Activated T-helper 2 cell treated with anti-CD3 and anti-CD28 coated beads, Interferon-gamma antibody, Interleukin-2, Interleukin-4, amounts not matched to agents 10 μg/mL and 5 μg/mL and 100 μg/mL, durations not matched to agents 14 hours and 24 hours and 36 hours (primary cell): ENCODE data around the gene MAPK11. TPM values are rescaled to one million over a fixed set of nuclear protein-coding genes. Genes with fewer than 3 reads are reported as not detected.

Experiments
- DNase-seq: peaks from one replicate; pipeline ENCODE4 v3.0.0; 2021; ENCODE audit warnings: low spot score
- H3K27ac Mint-ChIP-seq: one replicate; pipeline ENCODE4 v1.8.0; 2021; ENCODE audit warnings: mixed read lengths
- H3K27me3 Mint-ChIP-seq: one replicate; pipeline ENCODE4 v1.8.0; 2021; ENCODE audit warnings: low read depth, mixed read lengths
- H3K36me3 Mint-ChIP-seq: one replicate; pipeline ENCODE4 v1.8.0; 2021; ENCODE audit warnings: low read depth, mixed read lengths
- H3K4me1 Mint-ChIP-seq: one replicate; pipeline ENCODE4 v1.8.0; 2021; ENCODE audit warnings: low read depth, mixed read lengths
- H3K4me3 Mint-ChIP-seq: one replicate; pipeline ENCODE4 v1.8.0; 2021; ENCODE audit warnings: low read depth, mild to moderate bottlenecking, moderate library complexity, mixed read lengths
- H3K9me3 Mint-ChIP-seq: one replicate; pipeline ENCODE4 v1.8.0; 2021; ENCODE audit warnings: mixed read lengths
- intact Hi-C: fragments of 100-400 bp; cut with micrococcal nuclease; formaldehyde crosslinking; loops from one replicate; pipeline ENCODE4 v1.15.1; 2023
- total RNA-seq: library from RNA; stranded (reverse); gene quantifications from 2 replicates; pipeline ENCODE4 v1.2.3, GENCODE V29; 2022

The MAPK11 gene
- total RNA-seq, 1 donor from 2014 or later: 20.9 TPM

DNA sequence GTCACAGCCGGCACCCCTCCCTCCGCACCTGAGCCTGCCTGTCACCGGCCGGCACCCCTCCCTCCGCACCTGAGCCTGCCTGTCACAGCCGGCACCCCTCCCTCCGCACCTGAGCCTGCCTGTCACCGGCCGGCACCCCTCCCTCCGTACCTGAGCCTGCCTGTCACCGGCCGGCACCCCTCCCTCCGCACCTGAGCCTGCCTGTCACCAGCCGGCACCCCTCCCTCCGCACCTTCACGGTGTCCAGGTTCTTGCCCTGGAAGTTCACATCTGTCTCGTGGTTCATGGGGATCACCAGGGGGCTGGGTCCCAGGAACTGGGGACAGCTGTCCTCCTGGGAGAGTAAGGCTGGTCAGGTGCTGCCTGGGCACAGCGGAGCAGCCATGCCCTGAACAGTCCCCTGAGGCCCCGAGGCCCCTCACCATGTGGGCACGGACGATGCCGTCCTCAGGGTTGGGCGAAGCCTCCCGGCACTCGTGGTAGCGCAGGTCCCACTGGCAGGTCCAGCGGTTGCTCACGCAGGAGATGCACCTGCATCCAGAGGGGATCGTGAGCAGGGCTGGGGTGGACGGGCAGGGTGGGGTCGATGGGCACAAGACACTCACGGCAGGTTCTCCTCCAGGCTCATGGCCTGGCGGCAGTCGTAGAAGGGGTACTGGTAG, 15.5 kb upstream of the MAPK11 start:
- H3K36me3 Mint-ChIP-seq: no peaks in the 10 kb centered on the region
- H3K27me3 Mint-ChIP-seq: no peaks in the 10 kb centered on the region
- intact Hi-C loops: no loop called here
- DNase-seq: no peak
- H3K4me1 Mint-ChIP-seq: no peaks in the 10 kb centered on the region
- no peak overlapping the region for H3K27ac Mint-ChIP-seq
- H3K4me3 Mint-ChIP-seq: no peak overlapping the region
- no peaks in the 10 kb centered on the region for H3K9me3 Mint-ChIP-seq

DNA sequence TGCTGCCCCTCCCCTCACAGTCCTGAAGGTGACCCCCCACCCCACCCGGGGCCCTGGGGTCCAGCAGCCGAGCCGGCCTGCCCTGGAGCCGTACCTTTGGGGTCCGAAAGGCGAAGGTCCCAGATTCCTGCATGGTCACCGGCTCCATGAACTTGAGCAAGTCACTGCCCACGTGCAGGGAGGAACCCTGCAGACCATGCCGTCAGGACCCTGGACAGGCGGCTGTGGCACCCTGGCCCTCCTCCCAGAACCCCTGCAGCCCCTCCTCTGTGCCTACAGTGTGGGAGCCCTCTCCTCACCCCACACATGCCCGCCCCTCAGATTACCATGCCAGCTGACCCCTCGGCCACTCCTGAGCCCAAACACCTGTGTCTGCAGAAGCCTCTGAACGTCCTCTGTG, 14.3 kb upstream of the MAPK11 start:
- Mint-ChIP-seq H3K9me3 (no peaks in the 10 kb centered on the region), H3K36me3 (no peaks in the 10 kb centered on the region), H3K27ac (no peak overlapping the region), H3K4me1 (no peaks in the 10 kb centered on the region), H3K27me3 (no peaks in the 10 kb centered on the region), H3K4me3 (no peak overlapping the region)
- intact Hi-C loops: no loop called here
- no peak for DNase-seq

DNA sequence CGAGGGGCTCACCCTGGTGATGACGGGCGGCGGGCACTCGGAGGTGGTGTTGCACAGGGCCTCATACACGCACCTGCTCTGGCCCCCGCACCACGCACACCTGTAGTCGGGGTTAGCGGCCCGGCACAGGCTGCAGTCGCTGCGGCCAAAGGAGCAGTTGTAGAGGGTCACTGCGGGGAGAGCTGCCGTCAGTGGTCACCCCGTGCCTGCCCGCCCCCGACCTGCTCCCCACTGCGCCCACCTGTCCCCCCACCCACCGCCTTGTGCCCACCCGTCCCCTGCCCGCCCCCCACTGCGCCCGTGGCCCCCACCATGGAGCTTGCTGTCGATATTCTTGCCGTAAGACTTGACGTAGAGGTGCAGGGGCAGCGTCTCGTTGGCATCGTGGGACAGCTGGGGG, 13.6 kb upstream of the MAPK11 start:
- no peak for DNase-seq
- H3K9me3 Mint-ChIP-seq: no peaks in the 10 kb centered on the region
- H3K27ac Mint-ChIP-seq: no peak overlapping the region
- intact Hi-C loops: no loop called here
- no peaks in the 10 kb centered on the region for H3K4me1 Mint-ChIP-seq
- H3K4me3 Mint-ChIP-seq: no peak overlapping the region
- no peaks in the 10 kb centered on the region for H3K27me3 Mint-ChIP-seq
- H3K36me3 Mint-ChIP-seq: no peaks in the 10 kb centered on the region

DNA sequence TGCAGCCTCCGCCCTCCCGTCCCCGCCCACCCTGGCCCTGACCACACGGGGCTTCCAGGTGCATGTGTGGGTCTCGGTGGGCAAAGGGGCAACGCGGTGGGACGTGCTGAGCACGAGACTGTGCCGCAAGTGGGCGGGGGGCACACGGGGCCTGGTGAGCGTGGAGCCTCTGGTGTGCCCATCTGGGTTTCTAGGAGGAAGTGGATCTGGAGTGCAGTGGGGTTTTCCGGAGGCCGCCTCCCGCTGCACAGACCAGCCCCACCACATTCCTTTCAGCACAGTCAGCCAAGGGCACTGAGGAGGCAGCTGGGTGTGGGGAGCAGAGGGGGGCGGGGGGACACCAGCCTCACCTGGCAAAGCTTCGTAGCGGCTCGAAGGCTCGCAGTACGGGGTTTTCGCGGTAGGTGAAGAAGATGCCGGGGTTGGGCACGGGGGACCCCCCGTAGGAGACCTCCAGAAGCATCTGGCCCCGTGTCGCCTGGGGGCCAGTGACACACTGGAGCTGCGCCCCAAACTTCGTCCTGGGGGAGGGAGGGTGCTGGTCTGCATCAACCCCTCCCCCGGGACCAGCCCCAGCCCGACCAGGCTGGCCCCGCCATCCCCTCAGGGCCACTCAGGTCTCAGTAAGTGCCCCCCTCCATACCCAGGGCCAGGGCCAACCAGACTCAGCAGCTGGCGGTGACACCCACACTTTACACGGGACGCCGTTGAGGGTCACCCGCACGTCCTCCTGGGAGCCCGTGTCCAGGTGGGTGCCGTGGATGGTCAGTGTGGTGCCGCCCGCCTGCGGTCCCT, 12.4 kb upstream of the MAPK11 start:
- no peak for DNase-seq
- H3K27me3 Mint-ChIP-seq: no peaks in the 10 kb centered on the region
- intact Hi-C loops: no loop called here
- no peaks in the 10 kb centered on the region for H3K9me3 Mint-ChIP-seq
- no peak overlapping the region for H3K4me3 Mint-ChIP-seq
- no peaks in the 10 kb centered on the region for H3K36me3 Mint-ChIP-seq
- no peaks in the 10 kb centered on the region for H3K4me1 Mint-ChIP-seq
- no peak overlapping the region for H3K27ac Mint-ChIP-seq

DNA sequence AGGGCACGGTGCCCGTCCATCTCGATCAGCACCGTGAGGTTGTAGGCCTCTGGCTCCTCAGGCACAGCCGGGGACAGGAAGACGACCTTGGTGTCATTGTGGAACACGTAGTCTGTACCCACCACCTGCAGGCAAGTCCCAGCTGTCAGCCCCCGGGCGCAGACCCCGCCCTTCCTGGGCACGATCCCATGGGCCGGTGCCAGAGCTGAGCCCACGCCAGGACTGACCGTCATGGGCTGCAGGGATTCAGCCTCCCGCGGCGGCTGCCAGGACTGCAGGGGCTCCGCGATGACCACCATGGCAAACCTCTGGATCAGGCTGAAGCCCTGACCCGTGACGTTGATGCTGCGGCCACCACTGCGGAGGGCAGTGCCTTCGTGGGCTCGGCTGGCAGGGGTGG, 11.8 kb upstream of the MAPK11 start:
- no peaks in the 10 kb centered on the region for H3K36me3 Mint-ChIP-seq
- no peaks in the 10 kb centered on the region for H3K27me3 Mint-ChIP-seq
- no peak overlapping the region for H3K27ac Mint-ChIP-seq
- no peaks in the 10 kb centered on the region for H3K9me3 Mint-ChIP-seq
- no peak overlapping the region for H3K4me3 Mint-ChIP-seq
- H3K4me1 Mint-ChIP-seq: no peaks in the 10 kb centered on the region
- intact Hi-C loops: no loop called here
- no peak for DNase-seq

DNA sequence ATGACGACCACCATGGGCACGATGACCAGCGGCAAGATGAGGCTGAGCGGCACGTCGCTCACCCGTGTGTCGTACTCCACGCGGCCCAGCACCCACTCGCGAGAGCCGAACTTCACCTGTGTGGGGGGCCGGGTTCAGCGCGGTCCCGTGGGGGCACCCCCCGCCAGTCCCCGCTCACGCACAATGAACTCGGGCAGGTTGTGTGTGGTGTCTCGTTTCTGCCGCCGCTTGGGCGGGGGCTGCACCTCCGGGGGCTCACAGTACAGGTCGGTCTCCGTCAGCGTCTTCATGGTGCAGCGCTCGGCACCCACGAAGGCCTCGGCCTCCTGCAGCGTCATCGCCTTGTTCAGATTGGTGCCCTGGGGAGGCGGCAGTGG, 11.2 kb upstream of the MAPK11 start:
- H3K27ac Mint-ChIP-seq: no peak overlapping the region
- no peak overlapping the region for H3K4me3 Mint-ChIP-seq
- no peaks in the 10 kb centered on the region for H3K9me3 Mint-ChIP-seq
- intact Hi-C loops: no loop called here
- no peak for DNase-seq
- no peaks in the 10 kb centered on the region for H3K4me1 Mint-ChIP-seq
- H3K36me3 Mint-ChIP-seq: no peaks in the 10 kb centered on the region
- no peaks in the 10 kb centered on the region for H3K27me3 Mint-ChIP-seq

DNA sequence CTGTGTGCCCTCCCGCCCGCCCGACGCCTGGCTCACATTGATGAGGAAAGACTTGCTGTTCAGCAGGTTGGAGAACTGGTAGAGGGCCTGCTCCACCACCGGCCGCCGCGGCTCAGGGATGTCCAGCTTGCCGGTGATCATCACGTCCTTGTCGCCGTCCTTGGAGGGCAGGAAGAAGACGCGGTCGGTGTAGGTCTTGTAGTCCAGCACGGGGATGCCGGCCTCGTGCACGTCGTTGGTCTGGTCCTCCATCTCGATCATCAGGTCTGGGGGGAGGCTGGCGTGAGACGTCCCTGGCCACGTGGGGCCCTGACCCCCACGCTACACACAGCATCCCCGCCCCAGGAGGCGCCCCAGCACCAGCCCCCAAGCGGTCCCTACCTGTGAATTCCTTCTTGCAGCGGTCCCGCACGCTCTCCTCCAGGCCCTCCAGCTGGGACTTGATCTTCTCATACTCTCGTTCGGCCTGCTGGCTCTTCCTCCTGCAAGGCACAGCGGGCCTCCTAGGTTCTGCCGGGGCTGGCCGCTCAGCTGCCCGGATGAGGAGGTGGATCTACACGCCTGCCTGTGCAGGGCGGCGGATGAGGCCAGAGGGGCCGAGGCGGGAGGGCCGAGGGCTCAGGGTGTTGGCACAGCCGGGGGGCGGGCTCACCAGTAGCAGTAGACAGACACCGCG, 10.7 kb upstream of the MAPK11 start:
- no peaks in the 10 kb centered on the region for H3K27me3 Mint-ChIP-seq
- no peaks in the 10 kb centered on the region for H3K9me3 Mint-ChIP-seq
- DNase-seq: no peak
- no peak overlapping the region for H3K27ac Mint-ChIP-seq
- no peaks in the 10 kb centered on the region for H3K36me3 Mint-ChIP-seq
- intact Hi-C loops: no loop called here
- no peaks in the 10 kb centered on the region for H3K4me1 Mint-ChIP-seq
- H3K4me3 Mint-ChIP-seq: no peak overlapping the region

DNA sequence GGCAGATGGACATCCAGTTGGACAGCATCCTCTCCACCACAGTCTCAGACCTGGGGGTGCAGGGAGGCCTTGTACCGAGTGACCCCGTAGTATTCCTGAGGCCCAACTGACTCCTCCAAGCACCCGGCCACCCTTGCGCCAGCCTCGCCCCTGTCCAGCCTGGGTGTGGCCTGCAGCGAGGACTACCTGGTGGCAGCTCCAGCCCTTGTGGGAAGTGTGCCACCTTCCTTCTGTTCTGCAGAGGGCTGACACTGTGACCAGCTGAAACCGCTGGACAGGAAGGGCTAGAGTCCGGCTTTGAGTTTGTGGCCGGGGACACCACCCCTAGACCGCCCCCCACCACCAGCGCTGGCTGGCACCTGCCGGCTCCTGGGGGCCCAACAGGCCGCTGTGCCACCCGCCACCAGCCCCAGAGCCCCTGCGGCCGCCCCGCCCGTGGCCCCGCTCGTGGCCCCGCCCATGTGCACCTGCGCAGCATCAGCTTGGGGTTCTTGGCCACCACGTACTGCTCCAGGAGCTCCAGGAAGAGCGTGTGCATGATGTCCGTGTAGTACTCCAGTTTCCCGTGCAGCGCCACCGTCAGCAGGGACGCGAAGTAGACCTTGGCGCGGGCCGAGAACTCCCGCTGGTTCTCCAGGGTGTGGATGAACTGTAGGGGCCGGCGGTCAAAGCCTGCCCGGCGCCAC, 10.0 kb upstream of the MAPK11 start:
- Mint-ChIP-seq H3K27me3 (no peaks in the 10 kb centered on the region), H3K36me3 (no peaks in the 10 kb centered on the region), H3K4me1 (no peaks in the 10 kb centered on the region), H3K4me3 (no peak overlapping the region), H3K9me3 (no peaks in the 10 kb centered on the region), H3K27ac (no peak overlapping the region)
- no peak for DNase-seq
- intact Hi-C loops: no loop called here

DNA sequence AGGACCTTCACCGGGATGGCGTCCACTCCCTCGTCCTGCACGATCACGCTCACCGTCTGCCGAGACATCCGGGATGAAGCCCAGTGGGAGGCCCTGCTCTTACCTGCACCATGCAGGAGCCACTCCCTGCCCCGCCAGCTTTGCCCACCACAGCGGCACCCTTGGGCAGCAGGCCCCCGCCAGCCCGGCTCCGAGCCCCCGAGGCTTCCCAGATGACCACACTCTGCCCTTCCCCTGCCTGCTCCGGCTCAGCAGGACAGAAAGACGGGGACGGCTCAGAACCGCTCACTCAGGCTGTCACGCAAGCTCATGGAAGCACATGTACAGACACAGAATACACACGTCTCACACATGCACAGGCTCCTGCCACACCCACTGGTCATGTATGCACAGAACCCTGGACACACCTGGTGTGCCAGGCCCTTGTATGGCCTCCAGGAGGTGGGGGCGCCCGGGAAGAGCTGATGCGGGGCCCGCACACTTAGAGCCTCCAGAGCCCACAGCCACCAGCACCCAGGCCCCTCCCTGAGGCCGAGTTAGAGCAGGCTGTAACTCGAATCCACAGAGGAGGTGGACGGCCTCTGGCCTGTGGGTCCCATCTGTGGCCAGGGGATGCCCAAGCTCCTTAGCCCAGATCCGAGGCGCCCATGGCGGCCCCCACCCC, 8.9 kb upstream of the MAPK11 start:
- H3K36me3 Mint-ChIP-seq: no peaks in the 10 kb centered on the region
- no peaks in the 10 kb centered on the region for H3K4me1 Mint-ChIP-seq
- intact Hi-C loops: no loop called here
- DNase-seq: no peak
- no peak overlapping the region for H3K4me3 Mint-ChIP-seq
- H3K9me3 Mint-ChIP-seq: no peaks in the 10 kb centered on the region
- H3K27ac Mint-ChIP-seq: no peak overlapping the region
- peaks cover under 1% of the 10 kb centered on the region for H3K27me3 Mint-ChIP-seq

DNA sequence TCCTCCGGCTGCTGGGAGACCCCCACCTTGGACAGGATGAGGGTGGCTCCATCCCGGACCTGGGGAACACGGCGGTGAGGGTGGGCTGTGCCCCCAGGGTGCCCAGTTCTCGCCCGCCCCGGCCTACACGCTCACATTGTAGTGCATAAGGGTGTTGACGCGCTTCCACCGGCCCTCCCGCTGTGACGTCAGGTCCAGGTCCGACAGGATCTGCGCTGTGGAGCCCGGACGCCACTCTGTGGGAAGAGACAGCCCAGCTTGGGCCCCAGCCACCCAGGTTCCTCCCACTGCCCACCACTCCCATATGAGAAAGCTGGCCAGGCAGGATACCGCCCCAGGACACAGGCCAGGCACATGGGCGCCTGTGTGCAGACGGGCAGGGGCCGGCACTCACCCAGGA, 8.3 kb upstream of the MAPK11 start:
- Mint-ChIP-seq H3K4me1 (no peaks in the 10 kb centered on the region), H3K27ac (no peak overlapping the region), H3K9me3 (no peaks in the 10 kb centered on the region), H3K27me3 (peaks cover 4% of the 10 kb centered on the region), H3K36me3 (no peaks in the 10 kb centered on the region), H3K4me3 (no peak overlapping the region)
- intact Hi-C loops: no loop called here
- no peak for DNase-seq

DNA sequence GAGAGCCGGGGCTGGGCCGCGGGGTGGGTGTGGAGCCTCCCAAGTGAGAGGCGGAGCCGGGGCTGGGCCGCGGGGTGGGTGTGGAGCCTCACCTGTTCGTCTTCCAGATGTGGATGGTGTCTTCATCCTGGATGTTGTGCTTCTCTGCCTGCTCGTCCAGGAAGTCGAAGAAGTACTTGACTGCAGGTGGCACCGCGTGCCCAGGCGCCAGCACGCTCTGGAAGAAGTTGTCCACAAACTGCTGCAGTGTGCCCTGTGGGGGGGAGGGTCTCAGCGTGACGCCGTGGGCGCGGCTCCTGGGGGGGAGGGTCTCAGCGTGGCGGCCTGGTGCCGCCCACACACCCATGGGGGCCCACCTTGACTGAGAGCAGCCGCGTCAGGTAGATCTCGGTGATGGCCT, 7.6 kb upstream of the MAPK11 start:
- Mint-ChIP-seq H3K9me3 (no peaks in the 10 kb centered on the region), H3K27ac (no peak overlapping the region), H3K36me3 (no peaks in the 10 kb centered on the region), H3K4me1 (no peaks in the 10 kb centered on the region), H3K4me3 (no peak overlapping the region), H3K27me3 (peaks cover 6% of the 10 kb centered on the region)
- DNase-seq: no peak
- intact Hi-C loops: no loop called here

DNA sequence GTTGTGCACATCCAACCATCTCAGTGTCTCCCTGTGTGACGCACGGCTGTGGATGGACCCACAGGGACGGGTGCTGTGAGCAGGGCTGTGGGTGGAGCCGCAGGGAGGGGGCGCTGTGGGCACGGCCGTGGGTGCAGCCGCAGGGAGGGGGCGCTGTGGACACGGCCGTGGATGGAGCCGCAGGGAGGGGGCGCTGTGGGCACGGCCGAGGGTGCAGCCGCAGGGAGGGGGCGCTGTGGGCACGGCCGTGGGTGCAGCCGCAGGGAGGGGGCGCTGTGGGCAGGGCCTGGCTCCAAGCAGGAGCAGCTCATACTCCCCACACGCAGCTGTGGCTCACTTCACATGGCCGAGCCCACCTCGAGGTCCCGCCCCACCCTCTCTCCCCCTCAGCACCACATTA, 6.0 kb upstream of the MAPK11 start:
- no peaks in the 10 kb centered on the region for H3K4me1 Mint-ChIP-seq
- intact Hi-C loops: no loop called here
- no peak overlapping the region for H3K27ac Mint-ChIP-seq
- no peak overlapping the region for H3K4me3 Mint-ChIP-seq
- no peaks in the 10 kb centered on the region for H3K36me3 Mint-ChIP-seq
- DNase-seq: no peak
- no peaks in the 10 kb centered on the region for H3K9me3 Mint-ChIP-seq
- peaks cover 10% of the 10 kb centered on the region for H3K27me3 Mint-ChIP-seq
